Suprapubic skin (tissue), 3 donors: ENCODE measurements around the gene NET1.

Source experiments
- CTCF ChIP-seq, 2 donors: fragments of 200-600 bp in 1 of 2; fragments of 450-650 bp in 1 of 2; sonication (generic) in 1 of 2; IDR thresholded peaks; one replicate each; pipeline ENCODE4 v1.5.1; 2016 to 2019; ENCODE audit warnings: antibody characterized with exemption in 2 of 2, mild to moderate bottlenecking in 1 of 2, moderate library complexity in 1 of 2
- EP300 ChIP-seq: sonication (generic); formaldehyde crosslinking; IDR thresholded peaks from one replicate; pipeline ENCODE4 v1.6.1; 2017; ENCODE audit warnings: antibody characterized with exemption
- POLR2A ChIP-seq, 2 donors: fragments of 450-650 bp; IDR thresholded peaks; one replicate each; pipeline ENCODE4 v1.6.1; 2017; ENCODE audit warnings: antibody characterized with exemption in 2 of 2, mild to moderate bottlenecking in 2 of 2, moderate library complexity in 2 of 2

- no peak for TF ChIP-seq CTCF (IDR thresholded peaks at IDR 0.05)
- no peak for TF ChIP-seq POLR2A (IDR thresholded peaks at IDR 0.05)
- no peak for TF ChIP-seq EP300
Measured at GRCh38 chr10:5418584-5418983, 6.2 kb downstream of the NET1 start.
